Prostate gland (tissue), 2 donors: Measurements from ENCODE around the gene GZMM.

ENCODE experiments used
- POLR2AphosphoS5 ChIP-seq: sonication (generic); formaldehyde crosslinking; IDR thresholded peaks from one replicate; pipeline ENCODE4 v1.6.1; 2017; ENCODE audit warnings: antibody characterized with exemption
- TF ChIP-seq, protein P1 (sequence below), 4 experiments: fragments of 200-600 bp in 2 of 4; fragments of 450-650 bp in 2 of 4; sonication (generic) in 2 of 4; IDR thresholded peaks; 1 replicate in 3 of 4; 2 replicates in 1 of 4; pipeline ENCODE4 v1.5.1; 2016 to 2019; ENCODE audit warnings: antibody characterized with exemption in 4 of 4, mild to moderate bottlenecking in 2 of 4, moderate library complexity in 2 of 4

- TF ChIP-seq, protein P1, sequence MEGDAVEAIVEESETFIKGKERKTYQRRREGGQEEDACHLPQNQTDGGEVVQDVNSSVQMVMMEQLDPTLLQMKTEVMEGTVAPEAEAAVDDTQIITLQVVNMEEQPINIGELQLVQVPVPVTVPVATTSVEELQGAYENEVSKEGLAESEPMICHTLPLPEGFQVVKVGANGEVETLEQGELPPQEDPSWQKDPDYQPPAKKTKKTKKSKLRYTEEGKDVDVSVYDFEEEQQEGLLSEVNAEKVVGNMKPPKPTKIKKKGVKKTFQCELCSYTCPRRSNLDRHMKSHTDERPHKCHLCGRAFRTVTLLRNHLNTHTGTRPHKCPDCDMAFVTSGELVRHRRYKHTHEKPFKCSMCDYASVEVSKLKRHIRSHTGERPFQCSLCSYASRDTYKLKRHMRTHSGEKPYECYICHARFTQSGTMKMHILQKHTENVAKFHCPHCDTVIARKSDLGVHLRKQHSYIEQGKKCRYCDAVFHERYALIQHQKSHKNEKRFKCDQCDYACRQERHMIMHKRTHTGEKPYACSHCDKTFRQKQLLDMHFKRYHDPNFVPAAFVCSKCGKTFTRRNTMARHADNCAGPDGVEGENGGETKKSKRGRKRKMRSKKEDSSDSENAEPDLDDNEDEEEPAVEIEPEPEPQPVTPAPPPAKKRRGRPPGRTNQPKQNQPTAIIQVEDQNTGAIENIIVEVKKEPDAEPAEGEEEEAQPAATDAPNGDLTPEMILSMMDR (IDR thresholded peaks at IDR 0.05): no peak
- no peak for TF ChIP-seq POLR2AphosphoS5
Measured at GRCh38 chr19:496112-496665, 47.7 kb upstream of the GZMM start, which contains the start of gene MADCAM1.
